Left ventricle myocardium inferior (tissue), 1 donor: ENCODE measurements around the gene HSP90AB1. TPM values are rescaled to one million over a fixed set of nuclear protein-coding genes. Genes with fewer than 3 reads are reported as not detected.

Source experiments
- DNase-seq: peaks from one replicate; pipeline ENCODE4 v3.0.0-alpha.2; 2020
- H3K27ac ChIP-seq: fragments of 200-600 bp; replicated peaks from 2 replicates; pipeline ENCODE4 v1.8.0; 2021
- H3K27me3 ChIP-seq: fragments of 200-600 bp; 2 replicates; pipeline ENCODE4 v1.8.0; 2021; ENCODE audit warnings: low read depth
- H3K36me3 ChIP-seq: fragments of 200-600 bp; 2 replicates; pipeline ENCODE4 v1.8.0; 2021
- H3K4me1 ChIP-seq: fragments of 200-600 bp; 2 replicates; pipeline ENCODE4 v1.8.0; 2021
- H3K4me3 ChIP-seq: fragments of 200-600 bp; 2 replicates; pipeline ENCODE4 v1.8.0; 2021; ENCODE audit warnings: mild to moderate bottlenecking, moderate library complexity
- H3K9me3 ChIP-seq: fragments of 200-600 bp; replicated peaks from 2 replicates; pipeline ENCODE4 v1.8.0; 2021
- intact Hi-C: fragments of 100-400 bp; cut with micrococcal nuclease; formaldehyde crosslinking; loops from one replicate; pipeline ENCODE4 v1.11.0; 2022
- total RNA-seq: library from RNA; stranded (reverse); fragmentation: NEBNext Ultra II Directional; extraction: Animal tissue kit (Norgen Biotek cat#: 25700); gene quantifications from one replicate; pipeline ENCODE4 v1.2.1, GENCODE V29; 2021
- TF ChIP-seq, protein P1 (sequence below): fragments of 200-600 bp; IDR thresholded peaks from 2 replicates; pipeline ENCODE4 v1.8.0; 2021; ENCODE audit warnings: antibody characterized with exemption, mild to moderate bottlenecking, borderline replicate concordance
- donor health status: DM: no; HTN: yes; CAD: no; lungs with severe emphysema.

The HSP90AB1 gene
- total RNA-seq, 1 donor from 2014 or later = 786 TPM

DNA sequence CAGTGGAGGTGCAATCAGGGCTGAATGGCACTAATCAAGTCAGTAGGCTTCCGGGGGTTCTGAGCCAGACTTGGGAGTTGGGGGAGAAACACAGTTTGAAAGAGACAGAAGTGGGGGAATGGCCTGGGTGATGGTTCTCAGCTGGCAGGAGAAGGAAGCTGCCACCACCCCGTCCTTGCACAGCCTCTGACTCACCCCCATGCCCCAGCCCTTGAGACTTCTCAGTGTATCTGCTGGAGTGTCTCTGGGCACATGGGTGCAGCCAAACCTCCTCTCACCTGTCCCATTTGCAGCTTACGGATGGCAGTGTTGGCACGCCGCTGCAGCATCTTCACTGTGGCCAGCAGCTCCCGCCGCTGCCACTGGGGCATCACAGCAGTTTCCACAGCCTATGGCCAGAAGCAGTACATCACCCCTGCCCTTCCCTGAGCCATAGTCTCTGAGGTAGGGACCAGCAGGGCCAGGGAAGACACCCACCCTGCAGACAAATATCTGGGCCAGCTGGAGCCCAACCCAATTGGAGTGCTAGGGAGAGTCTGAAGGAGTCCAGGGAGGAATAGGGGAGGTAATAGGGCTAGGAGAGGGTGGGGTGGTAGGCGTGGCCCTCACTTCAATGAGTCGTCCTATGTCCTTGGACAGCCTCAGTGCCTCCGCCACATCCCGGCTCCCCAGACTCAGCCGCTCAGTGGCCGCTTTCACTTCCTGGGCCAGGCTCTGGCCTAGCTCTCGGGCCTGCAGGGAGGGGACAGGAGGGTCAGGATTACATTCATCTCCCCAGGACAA, 55.1 kb downstream of the HSP90AB1 start:
- peaks cover 69% of the 10 kb centered on the region for H3K36me3 ChIP-seq
- no peaks in the 10 kb centered on the region for H3K9me3 ChIP-seq
- H3K27me3 ChIP-seq = peaks cover 11% of the 10 kb centered on the region
- intact Hi-C loops = no loop called here
- no peak overlapping the region for H3K4me3 ChIP-seq
- no peak overlapping the region for H3K27ac ChIP-seq
- no peak for DNase-seq
- peaks cover 12% of the 10 kb centered on the region for H3K4me1 ChIP-seq
- TF ChIP-seq, protein P1, sequence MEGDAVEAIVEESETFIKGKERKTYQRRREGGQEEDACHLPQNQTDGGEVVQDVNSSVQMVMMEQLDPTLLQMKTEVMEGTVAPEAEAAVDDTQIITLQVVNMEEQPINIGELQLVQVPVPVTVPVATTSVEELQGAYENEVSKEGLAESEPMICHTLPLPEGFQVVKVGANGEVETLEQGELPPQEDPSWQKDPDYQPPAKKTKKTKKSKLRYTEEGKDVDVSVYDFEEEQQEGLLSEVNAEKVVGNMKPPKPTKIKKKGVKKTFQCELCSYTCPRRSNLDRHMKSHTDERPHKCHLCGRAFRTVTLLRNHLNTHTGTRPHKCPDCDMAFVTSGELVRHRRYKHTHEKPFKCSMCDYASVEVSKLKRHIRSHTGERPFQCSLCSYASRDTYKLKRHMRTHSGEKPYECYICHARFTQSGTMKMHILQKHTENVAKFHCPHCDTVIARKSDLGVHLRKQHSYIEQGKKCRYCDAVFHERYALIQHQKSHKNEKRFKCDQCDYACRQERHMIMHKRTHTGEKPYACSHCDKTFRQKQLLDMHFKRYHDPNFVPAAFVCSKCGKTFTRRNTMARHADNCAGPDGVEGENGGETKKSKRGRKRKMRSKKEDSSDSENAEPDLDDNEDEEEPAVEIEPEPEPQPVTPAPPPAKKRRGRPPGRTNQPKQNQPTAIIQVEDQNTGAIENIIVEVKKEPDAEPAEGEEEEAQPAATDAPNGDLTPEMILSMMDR = no peak

DNA sequence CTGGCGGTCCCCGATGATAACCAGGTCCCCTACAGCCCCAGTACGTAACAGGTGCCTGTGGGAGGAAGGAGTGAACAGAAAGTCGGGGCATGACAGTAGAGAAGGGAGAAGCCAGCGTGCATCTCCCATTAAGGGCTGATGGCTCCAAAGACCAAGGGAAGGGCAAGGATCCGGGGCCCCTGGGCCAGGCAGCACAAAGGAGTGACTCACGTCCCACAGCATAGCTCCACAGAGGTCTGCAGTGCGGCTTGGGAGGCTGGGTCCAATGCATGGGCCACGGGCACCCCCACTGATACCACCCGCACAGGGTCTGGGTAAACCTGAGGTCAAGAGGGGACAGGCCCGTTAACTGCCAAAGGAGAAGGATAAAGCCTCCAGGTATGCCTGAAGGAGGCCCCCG, 56.0 kb downstream of the HSP90AB1 start:
- Histone ChIP-seq H3K9me3 (no peaks in the 10 kb centered on the region), H3K36me3 (peaks cover 78% of the 10 kb centered on the region), H3K27ac (no peak overlapping the region), H3K27me3 (peaks cover 2% of the 10 kb centered on the region), H3K4me1 (peaks cover 3% of the 10 kb centered on the region), H3K4me3 (no peak overlapping the region)
- TF ChIP-seq, protein P1 = no peak
- intact Hi-C loops = no loop called here
- DNase-seq = no peak

Other genes with a start within 250 kb of the HSP90AB1 start
- gene MRPL14, start 119.6 kb upstream of the HSP90AB1 start, total RNA-seq = 36.8 TPM
- gene TMEM63B, start 119.5 kb upstream of the HSP90AB1 start, total RNA-seq = 37.2 TPM
- gene CAPN11, start 88.3 kb upstream of the HSP90AB1 start, total RNA-seq = 0.25 TPM
- 0.36 TPM for gene MYMX, start 30.2 kb upstream of the HSP90AB1 start, total RNA-seq
- 154 TPM for gene SLC29A1, start 23.5 kb upstream of the HSP90AB1 start, total RNA-seq
- gene SLC35B2, start 10.4 kb downstream of the HSP90AB1 start, total RNA-seq = 20.2 TPM
- gene NFKBIE, start 18.4 kb downstream of the HSP90AB1 start, total RNA-seq = 2.1 TPM
- not detected for gene TMEM151B, start 23.3 kb downstream of the HSP90AB1 start, total RNA-seq
- gene AARS2, start 66.2 kb downstream of the HSP90AB1 start, total RNA-seq = 10.6 TPM
- gene SPATS1, start 95.5 kb downstream of the HSP90AB1 start, total RNA-seq = not detected
- gene CDC5L, start 140.6 kb downstream of the HSP90AB1 start, total RNA-seq = 20.0 TPM